HG03280 (cell line): ENCODE data around the gene SLC22A23.

Experiments
- ATAC-seq: cut with Tn5 transposase; IDR thresholded peaks from one replicate; pipeline ENCODE4 v1.9.1; 2021; ENCODE audit warnings: mild to moderate bottlenecking, moderate library complexity; ENCODE audit not compliant: unreplicated experiment

Gene SLC22A23

GRCh38 chr6:3406891-3407809 is 49.7 kb downstream of the SLC22A23 start:
- ATAC-seq: no peak

GRCh38 chr6:3406362-3406821 is 50.5 kb downstream of the SLC22A23 start:
- ATAC-seq: no peak

GRCh38 chr6:3405679-3406078 is 51.2 kb downstream of the SLC22A23 start:
- ATAC-seq: no peak

GRCh38 chr6:3405182-3405518 is 51.7 kb downstream of the SLC22A23 start:
- ATAC-seq: no peak

GRCh38 chr6:3403238-3404173 is 53.3 kb downstream of the SLC22A23 start:
- ATAC-seq: no peak

GRCh38 chr6:3402310-3403237 is 54.3 kb downstream of the SLC22A23 start:
- no peak for ATAC-seq

- no peak for ATAC-seq
Observed at GRCh38 chr6:3400162-3400561, 56.7 kb downstream of the SLC22A23 start.

- ATAC-seq: no peak
Observed at GRCh38 chr6:3398755-3399696, 57.8 kb downstream of the SLC22A23 start.

GRCh38 chr6:3398165-3398562 is 58.7 kb downstream of the SLC22A23 start:
- ATAC-seq: no peak

- no peak for ATAC-seq
Observed at GRCh38 chr6:3397229-3398164, 59.4 kb downstream of the SLC22A23 start.

- no peak for ATAC-seq
Observed at GRCh38 chr6:3396503-3397180, 60.2 kb downstream of the SLC22A23 start.

GRCh38 chr6:3394671-3395070 is 62.2 kb downstream of the SLC22A23 start:
- ATAC-seq: no peak

- ATAC-seq: no peak
Observed at GRCh38 chr6:3393836-3394202, 63.0 kb downstream of the SLC22A23 start.

- ATAC-seq: no peak
Observed at GRCh38 chr6:3392930-3393835, 63.7 kb downstream of the SLC22A23 start.

GRCh38 chr6:3391902-3392458 is 64.9 kb downstream of the SLC22A23 start:
- no peak for ATAC-seq

- no peak for ATAC-seq
Observed at GRCh38 chr6:3390698-3391097, 66.2 kb downstream of the SLC22A23 start.
